Measurements from ENCODE around the gene BLNK.

GRCh38 chr10:96317067-96317833, 45.9 kb upstream of the BLNK start:
- TF ChIP-seq CTCF (IDR thresholded peaks at IDR 0.05): no peak
- TF ChIP-seq EZH2 (IDR thresholded peaks at IDR 0.05; ENCODE audit: borderline replicate concordance, insufficient read depth, low read depth, low read length, poor library complexity, severe bottlenecking): no peak

All from B cell (primary cell).